Posterior vena cava (tissue), 2 donors: ENCODE measurements around the gene AVP. TPM values are rescaled to one million over a fixed set of nuclear protein-coding genes. Genes with fewer than 3 reads are reported as not detected.
A peak's percentile ranks its signal among the peaks of the same experiment; 100 is the strongest.

ENCODE experiments used
- DNase-seq: peaks from one replicate; pipeline ENCODE4 v3.0.0-alpha.2; 2020; ENCODE audit warnings: low spot score
- intact Hi-C, 2 donors: fragments of 100-400 bp; cut with DNase I; formaldehyde crosslinking; loops; one replicate each; pipeline versions ENCODE4 v1.14.1 to v1.14.2; 2022 to 2023
- total RNA-seq, 2 donors: library from RNA; stranded (reverse); fragmentation: NEBNext Ultra II Directional; extraction: Animal tissue kit (Norgen Biotek cat#: 25700); gene quantifications; one replicate each; pipeline ENCODE4 v1.2.1, GENCODE V29; 2021
- donor health status: DM: yes; HTN: yes; CAD: no.
- donor health status: DM: yes; HTN: yes; CAD: no.

Gene AVP
- total RNA-seq, 2 donors from 2014 or later = not detected

GRCh38 chr20:3037654-3038053 is 46.9 kb downstream of the AVP start:
- DNase-seq = peak; percentile 15
- intact Hi-C loops = no loop called here

GRCh38 chr20:3032624-3033023 is 51.9 kb downstream of the AVP start:
- no peak for DNase-seq
- intact Hi-C loops = no loop called here

Other genes starting within 250 kb of the AVP start
- 10 to 100 TPM; 20.1 to 24.8 TPM for gene PCED1A, start 244.1 kb downstream of the AVP start, total RNA-seq
- gene VPS16, start 244.0 kb downstream of the AVP start, total RNA-seq = 10 to 100 TPM; 32.3 to 33.1 TPM
- 10 to 100 TPM; 49.2 to 62.5 TPM for gene PTPRA, start 211.2 kb downstream of the AVP start, total RNA-seq
- gene GNRH2, start 41.1 kb downstream of the AVP start, total RNA-seq = under 1 TPM in 1 of 2 donors, not detected in 1; 0.43 TPM
- 10 to 100 TPM; 22.4 to 26.2 TPM for gene MRPS26, start 38.7 kb downstream of the AVP start, total RNA-seq
- gene OXT, start 13.1 kb downstream of the AVP start, total RNA-seq = not detected
- 10 to 100 TPM in 1 of 2 donors, 1 to 10 TPM in 1; 9.2 to 10.6 TPM for gene FASTKD5, start 75.1 kb upstream of the AVP start, total RNA-seq
- 1 to 10 TPM; 5.2 to 6.2 TPM for gene UBOX5, start 75.1 kb upstream of the AVP start, total RNA-seq
- gene LZTS3, start 88.8 kb upstream of the AVP start, total RNA-seq = 1 to 10 TPM; 4.2 to 8.0 TPM
- gene DDRGK1, start 120.0 kb upstream of the AVP start, total RNA-seq = 10 to 100 TPM; 38.3 to 38.6 TPM
- gene ITPA, start 124.8 kb upstream of the AVP start, total RNA-seq = 10 to 100 TPM; 31.1 to 33.7 TPM
- gene SLC4A11, start 154.5 kb upstream of the AVP start, total RNA-seq = 1 to 10 TPM in 1 of 2 donors, under 1 TPM in 1; 0.38 to 1.1 TPM